Measurements from ENCODE around the gene SLC36A4. TPM values are rescaled to one million over a fixed set of nuclear protein-coding genes. Genes with fewer than 3 reads are reported as not detected.

Gene SLC36A4
- polyA plus RNA-seq, 3 donors from 2014 or later: 10.3 to 29.6 (median 15.6) TPM

GRCh38 chr11:93213622-93214021 lies 15.8 kb upstream of the SLC36A4 start:
- Mint-ChIP-seq H3K4me1 (no peaks in the 10 kb centered on the region), H3K9me3 (peaks cover 0 to 4% (median 0%) of the 10 kb centered on the region in 6 donors), H3K27me3 (ENCODE audit: low read depth in 3 of 3) (peaks cover 0 to 5% (median 4%) of the 10 kb centered on the region in 3 donors), H3K36me3 (no peaks in the 10 kb centered on the region), H3K27ac (no peak overlapping the region), H3K4me3 (no peak overlapping the region)
- DNase-seq: no peak

DNA sequence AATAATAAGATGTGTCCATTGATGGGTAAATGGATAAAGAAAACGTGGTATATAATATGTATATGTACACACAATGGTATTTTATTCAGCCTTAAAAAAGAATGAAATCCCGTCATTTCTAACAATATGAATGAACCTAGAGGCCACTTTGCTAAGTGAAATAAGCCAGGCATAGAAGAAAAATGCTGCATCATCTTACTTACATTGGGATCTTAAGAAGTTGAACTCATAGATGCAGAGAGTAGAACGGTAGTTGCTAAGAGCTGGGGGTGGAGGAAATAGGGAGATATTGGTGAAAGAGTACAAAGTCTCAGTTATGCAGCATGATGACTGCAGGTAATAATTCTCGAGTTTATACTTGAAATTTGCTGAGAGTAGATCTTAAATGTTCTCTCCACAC lies 14.3 kb upstream of the SLC36A4 start:
- Mint-ChIP-seq H3K4me3 (no peak overlapping the region), H3K27ac (no peak overlapping the region), H3K36me3 (no peaks in the 10 kb centered on the region), H3K4me1 (no peaks in the 10 kb centered on the region), H3K27me3 (ENCODE audit: low read depth in 3 of 3) (peaks cover 4 to 6% (median 4%) of the 10 kb centered on the region in 3 donors), H3K9me3 (peaks cover 0 to 7% (median 1%) of the 10 kb centered on the region in 6 donors)
- no peak for DNase-seq

GRCh38 chr11:93209466-93209865 lies 11.7 kb upstream of the SLC36A4 start:
- no peak for DNase-seq
- Mint-ChIP-seq H3K36me3 (no peaks in the 10 kb centered on the region), H3K4me3 (no peak overlapping the region), H3K27ac (no peak overlapping the region), H3K9me3 (peaks cover 0 to 7% (median 1%) of the 10 kb centered on the region in 6 donors), H3K4me1 (no peaks in the 10 kb centered on the region), H3K27me3 (ENCODE audit: low read depth in 3 of 3) (peaks cover 2 to 13% (median 4%) of the 10 kb centered on the region in 3 donors)

GRCh38 chr11:93208663-93209270 lies 11.0 kb upstream of the SLC36A4 start:
- Mint-ChIP-seq H3K27me3 (ENCODE audit: low read depth in 3 of 3) (peaks cover 2 to 13% (median 4%) of the 10 kb centered on the region in 3 donors), H3K36me3 (no peaks in the 10 kb centered on the region), H3K4me1 (no peaks in the 10 kb centered on the region), H3K27ac (no peak overlapping the region), H3K4me3 (no peak overlapping the region), H3K9me3 (peaks cover 0 to 7% (median 1%) of the 10 kb centered on the region in 6 donors)
- no peak for DNase-seq

DNA sequence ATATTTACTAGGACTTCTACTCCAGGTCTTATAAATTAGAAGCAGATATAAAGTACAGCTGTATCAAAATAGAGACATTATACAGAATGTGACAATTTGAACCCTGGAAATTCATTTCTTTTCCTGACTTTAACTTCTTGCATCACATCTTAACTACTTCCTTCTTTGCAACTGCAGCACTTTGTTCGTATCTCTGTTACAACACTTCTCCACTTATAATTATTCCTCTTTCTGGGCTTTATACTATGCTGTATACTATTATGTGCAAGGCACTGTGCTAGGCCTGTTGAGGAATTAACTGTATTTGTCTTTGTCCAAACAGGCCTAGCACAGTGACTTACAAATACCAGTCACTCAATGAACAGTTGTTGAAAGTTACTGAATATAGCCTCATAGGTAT lies 1.8 kb upstream of the SLC36A4 start:
- no peaks in the 10 kb centered on the region for H3K36me3 Mint-ChIP-seq
- peak overlapping the region in 4 of 6 donors; percentile 5 to 45 (median 28) for H3K27ac Mint-ChIP-seq
- H3K4me1 Mint-ChIP-seq: peaks cover 5 to 14% of the 10 kb centered on the region in 2 donors
- peak overlapping the region in 4 of 5 donors; percentile 6 to 29 (median 16) for H3K4me3 Mint-ChIP-seq
- no peak for DNase-seq
- H3K9me3 Mint-ChIP-seq: no peaks in the 10 kb centered on the region
- peaks cover 6 to 17% (median 8%) of the 10 kb centered on the region in 3 donors for H3K27me3 Mint-ChIP-seq (ENCODE audit: low read depth in 3 of 3)

GRCh38 chr11:93198215-93198845 lies 539 bp upstream of the SLC36A4 start:
- no peaks in the 10 kb centered on the region for H3K9me3 Mint-ChIP-seq
- peaks cover 6 to 17% (median 8%) of the 10 kb centered on the region in 3 donors for H3K27me3 Mint-ChIP-seq (ENCODE audit: low read depth in 3 of 3)
- H3K36me3 Mint-ChIP-seq: no peaks in the 10 kb centered on the region
- peak overlapping the region; percentile 60 to 98 (median 84) for H3K27ac Mint-ChIP-seq
- H3K4me3 Mint-ChIP-seq: peak overlapping the region; percentile 84 to 96 (median 94)
- peaks cover 5 to 14% of the 10 kb centered on the region in 2 donors for H3K4me1 Mint-ChIP-seq
- DNase-seq: peak in 1 of 3 donors; percentile 0

- peak overlapping the region; percentile 88 to 98 (median 95) for H3K4me3 Mint-ChIP-seq
- no peaks in the 10 kb centered on the region for H3K9me3 Mint-ChIP-seq
- no peaks in the 10 kb centered on the region for H3K36me3 Mint-ChIP-seq
- H3K27me3 Mint-ChIP-seq (ENCODE audit: low read depth in 3 of 3): peaks cover 6 to 13% (median 8%) of the 10 kb centered on the region in 3 donors
- DNase-seq: no peak
- peak overlapping the region; percentile 88 to 98 (median 98) for H3K27ac Mint-ChIP-seq
- peaks cover 5 to 14% of the 10 kb centered on the region in 2 donors for H3K4me1 Mint-ChIP-seq
These were observed 893 bp downstream of the SLC36A4 start for GRCh38 chr11:93196816-93197379.

- H3K9me3 Mint-ChIP-seq: no peaks in the 10 kb centered on the region
- peak overlapping the region in 2 of 6 donors; percentile 1 for H3K27ac Mint-ChIP-seq
- DNase-seq: no peak
- H3K4me1 Mint-ChIP-seq: peaks cover 5 to 14% of the 10 kb centered on the region in 2 donors
- no peaks in the 10 kb centered on the region for H3K36me3 Mint-ChIP-seq
- H3K27me3 Mint-ChIP-seq (ENCODE audit: low read depth in 3 of 3): peaks cover 6 to 11% (median 8%) of the 10 kb centered on the region in 3 donors
- no peak overlapping the region for H3K4me3 Mint-ChIP-seq
These were observed 3.0 kb downstream of the SLC36A4 start for GRCh38 chr11:93194673-93195291.

- Mint-ChIP-seq H3K9me3 (no peaks in the 10 kb centered on the region), H3K27ac (no peak overlapping the region), H3K36me3 (no peaks in the 10 kb centered on the region), H3K4me1 (peaks cover 5 to 14% of the 10 kb centered on the region in 2 donors), H3K4me3 (no peak overlapping the region), H3K27me3 (ENCODE audit: low read depth in 3 of 3) (peaks cover 6 to 11% (median 8%) of the 10 kb centered on the region in 3 donors)
- no peak for DNase-seq
These were observed 4.1 kb downstream of the SLC36A4 start for GRCh38 chr11:93193731-93194130.

DNA sequence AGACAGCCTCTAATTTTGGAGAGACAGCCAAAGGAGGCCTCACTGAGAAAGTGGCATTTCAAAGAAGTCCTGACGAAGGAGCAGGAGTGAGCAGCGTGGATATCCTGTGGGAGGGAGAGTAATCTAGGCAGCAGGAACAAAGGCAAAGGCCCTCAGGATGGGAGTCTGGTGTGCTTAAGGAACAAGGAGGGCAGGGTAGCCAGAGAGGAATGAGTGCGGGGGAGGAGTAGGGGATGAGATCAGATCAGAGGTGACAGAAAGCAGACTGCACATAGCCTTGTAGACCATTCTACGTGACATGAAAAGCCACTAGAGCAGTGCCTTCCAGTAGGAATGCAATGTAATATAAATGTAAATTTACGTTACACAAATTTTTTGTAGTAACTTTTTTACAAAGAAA lies 5.6 kb downstream of the SLC36A4 start:
- Mint-ChIP-seq H3K9me3 (peaks cover 0 to 9% (median under 1%) of the 10 kb centered on the region in 6 donors), H3K4me1 (peaks cover 1 to 5% of the 10 kb centered on the region in 2 donors), H3K36me3 (peaks cover 4 to 10% (median 9%) of the 10 kb centered on the region in 3 donors), H3K27ac (no peak overlapping the region), H3K4me3 (no peak overlapping the region), H3K27me3 (ENCODE audit: low read depth in 3 of 3) (peaks cover 1 to 5% (median 2%) of the 10 kb centered on the region in 3 donors)
- DNase-seq: no peak

- H3K27ac Mint-ChIP-seq: no peak overlapping the region
- H3K4me3 Mint-ChIP-seq: no peak overlapping the region
- no peak for DNase-seq
- no peaks in the 10 kb centered on the region for H3K4me1 Mint-ChIP-seq
- H3K9me3 Mint-ChIP-seq: peaks cover 0 to 9% (median under 1%) of the 10 kb centered on the region in 6 donors
- H3K27me3 Mint-ChIP-seq (ENCODE audit: low read depth in 3 of 3): peaks cover 0 to 2% (median 0%) of the 10 kb centered on the region in 3 donors
- peaks cover 8 to 18% (median 11%) of the 10 kb centered on the region in 3 donors for H3K36me3 Mint-ChIP-seq
These were observed 8.3 kb downstream of the SLC36A4 start for GRCh38 chr11:93189462-93189861.

DNA sequence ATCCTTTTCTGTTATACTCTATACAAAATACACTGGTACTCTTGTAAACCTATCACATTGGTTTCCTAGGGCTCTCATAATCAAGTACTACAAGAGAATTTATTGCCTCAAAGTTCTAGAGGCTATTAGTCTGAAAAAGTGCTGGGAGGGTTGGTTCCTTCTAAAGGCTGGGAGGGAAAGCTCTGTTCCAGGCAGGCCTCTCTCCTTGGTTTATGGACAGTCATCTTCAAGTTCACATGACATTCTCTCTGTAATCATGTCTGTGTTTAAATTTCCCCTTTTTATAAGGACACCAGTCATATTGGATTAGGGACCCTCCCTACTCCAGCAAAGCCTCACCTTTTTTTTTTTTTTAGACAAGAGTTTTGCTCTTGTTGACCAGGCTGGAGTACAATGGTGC lies 9.1 kb downstream of the SLC36A4 start:
- H3K27ac Mint-ChIP-seq: no peak overlapping the region
- H3K27me3 Mint-ChIP-seq (ENCODE audit: low read depth in 3 of 3): peaks cover 0 to 2% (median 0%) of the 10 kb centered on the region in 3 donors
- H3K4me1 Mint-ChIP-seq: no peaks in the 10 kb centered on the region
- DNase-seq: no peak
- H3K4me3 Mint-ChIP-seq: no peak overlapping the region
- peaks cover 8 to 18% (median 11%) of the 10 kb centered on the region in 3 donors for H3K36me3 Mint-ChIP-seq
- peaks cover 0 to 9% (median under 1%) of the 10 kb centered on the region in 6 donors for H3K9me3 Mint-ChIP-seq

DNA sequence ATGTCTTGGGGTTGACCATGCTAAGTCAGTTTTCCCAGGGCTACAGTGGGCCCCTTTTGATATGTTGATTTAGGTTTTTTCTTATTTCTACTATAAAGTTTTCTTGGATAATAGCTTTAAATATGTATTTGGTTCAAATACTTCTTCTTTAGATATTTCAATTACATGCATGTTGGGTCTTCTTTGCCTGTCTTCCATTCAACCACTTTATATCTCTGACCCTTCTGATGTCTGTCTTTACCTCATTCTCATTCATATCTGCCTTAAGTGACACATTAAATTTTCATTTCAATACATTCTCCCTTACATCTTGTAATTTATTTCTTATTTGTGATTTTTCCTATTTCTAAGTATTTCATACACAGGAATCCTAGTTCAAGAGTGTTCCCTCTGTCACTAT lies 10.5 kb downstream of the SLC36A4 start:
- Mint-ChIP-seq H3K4me1 (no peaks in the 10 kb centered on the region), H3K27me3 (ENCODE audit: low read depth in 3 of 3) (peaks cover 0 to 2% (median 0%) of the 10 kb centered on the region in 3 donors), H3K9me3 (peaks cover 0 to 9% (median under 1%) of the 10 kb centered on the region in 6 donors), H3K4me3 (no peak overlapping the region), H3K36me3 (peaks cover 11 to 24% (median 14%) of the 10 kb centered on the region in 3 donors), H3K27ac (no peak overlapping the region)
- no peak for DNase-seq

Data from immature natural killer cell (primary cell).